GM18520 (cell line): ENCODE measurements around the gene GINM1.

ENCODE experiments used
- ATAC-seq: cut with Tn5 transposase; IDR thresholded peaks from one replicate; pipeline ENCODE4 v1.9.1; 2021; ENCODE audit not compliant: unreplicated experiment

GINM1 gene

DNA sequence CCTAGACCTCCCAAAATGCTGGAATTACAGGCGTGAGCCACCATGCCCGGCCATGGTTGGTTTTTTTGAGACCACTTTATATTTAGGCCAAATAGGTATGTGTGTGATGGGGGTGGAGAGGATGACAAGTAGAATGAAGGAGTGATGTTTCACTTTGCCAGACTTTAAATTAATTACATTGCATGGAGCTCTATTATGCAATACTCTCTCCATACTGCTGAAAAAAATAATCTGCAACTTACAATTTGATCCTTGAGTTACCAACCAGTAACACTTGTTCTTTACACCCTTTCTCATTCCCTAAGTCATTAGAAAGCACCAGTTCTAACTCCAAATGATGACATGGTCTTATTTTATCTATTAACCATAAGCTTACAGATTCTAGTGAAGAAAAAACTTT lies 26.8 kb downstream of the GINM1 start:
- no peak for ATAC-seq

DNA sequence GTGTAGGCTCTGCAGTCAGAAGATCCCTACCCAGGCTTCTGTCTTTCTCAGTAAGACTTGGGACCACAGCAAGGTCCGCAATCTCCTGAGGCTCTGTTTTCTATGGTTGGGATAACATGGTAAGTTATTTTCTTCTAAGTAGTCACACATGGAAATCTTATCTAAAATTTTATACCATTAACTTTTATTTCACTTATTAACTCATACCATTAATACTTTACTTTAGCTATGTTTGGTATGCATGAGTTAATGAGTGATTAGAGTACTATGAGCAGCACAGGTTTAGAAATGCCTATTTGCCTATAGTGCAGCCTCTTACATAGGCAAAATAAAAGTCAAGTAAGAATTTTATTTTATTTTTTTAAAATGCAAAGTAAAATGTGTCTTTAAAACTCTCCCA lies 27.2 kb downstream of the GINM1 start:
- ATAC-seq = no peak

DNA sequence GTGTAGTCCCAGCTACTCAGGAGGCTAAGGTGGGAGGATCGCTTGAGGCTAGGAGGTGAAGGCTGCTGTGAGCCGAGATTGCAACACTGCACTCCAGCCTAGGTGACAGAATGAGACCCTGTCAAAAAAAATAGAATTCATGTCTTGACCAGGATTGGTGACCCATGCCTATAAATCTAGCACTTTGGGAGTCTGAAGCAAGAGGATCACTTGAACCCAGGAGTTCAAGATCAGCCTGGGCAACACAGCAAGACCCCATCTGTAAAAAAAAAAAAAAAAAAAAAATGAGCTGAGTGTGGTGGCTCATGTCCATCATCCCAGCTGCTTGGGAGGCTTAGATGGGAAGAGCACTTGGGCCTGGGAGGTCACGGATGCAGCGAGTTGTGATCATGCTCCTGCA lies 34.3 kb downstream of the GINM1 start:
- no peak for ATAC-seq

DNA sequence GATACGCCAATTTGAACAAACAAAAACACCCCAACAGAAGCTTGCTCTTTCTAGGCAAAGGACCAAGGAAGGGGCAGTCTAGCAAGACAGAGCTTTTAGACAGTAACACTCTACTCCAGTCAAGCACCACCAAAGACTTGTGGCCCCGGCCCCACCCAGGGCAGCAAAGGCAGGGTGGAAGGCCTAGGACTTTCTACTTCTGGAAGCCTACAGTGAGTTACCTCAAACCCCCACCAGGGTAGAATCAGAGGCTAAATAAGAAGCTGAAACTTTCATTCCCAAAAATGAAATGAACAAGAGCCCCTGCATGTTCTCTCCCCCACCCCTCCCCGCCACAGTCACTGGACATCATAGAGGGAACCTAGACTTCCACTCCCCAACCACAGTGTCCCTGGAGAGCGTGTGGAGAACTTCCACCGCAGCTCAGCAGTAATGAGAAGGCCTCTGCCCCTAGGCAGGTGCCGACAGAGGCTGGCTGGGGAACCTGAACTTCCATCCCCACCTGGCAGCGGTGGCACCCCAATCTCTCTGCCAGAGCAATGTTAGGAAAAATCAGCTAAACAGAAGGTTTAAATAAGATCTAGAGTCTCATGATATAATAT lies 42.3 kb downstream of the GINM1 start:
- ATAC-seq = no peak

DNA sequence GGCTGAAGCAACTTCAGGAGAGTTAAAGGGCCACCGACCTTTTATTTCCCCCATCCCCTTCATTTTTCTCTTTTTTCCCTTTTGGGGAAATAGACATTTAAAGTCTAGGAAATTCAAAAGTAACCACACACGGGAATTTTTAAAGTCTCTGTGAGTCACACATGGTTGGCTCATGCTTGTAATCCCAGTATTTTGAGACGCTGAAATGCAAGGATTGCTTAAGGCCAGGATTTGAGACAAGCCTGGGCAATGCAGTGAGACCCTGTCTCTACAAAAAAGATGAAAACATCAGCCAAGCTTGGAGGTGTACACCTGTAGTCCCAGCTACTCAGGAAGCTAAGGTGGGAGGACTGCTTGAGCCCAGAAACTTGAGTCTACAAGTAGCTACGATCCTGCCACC lies 48.2 kb downstream of the GINM1 start:
- ATAC-seq = no peak

DNA sequence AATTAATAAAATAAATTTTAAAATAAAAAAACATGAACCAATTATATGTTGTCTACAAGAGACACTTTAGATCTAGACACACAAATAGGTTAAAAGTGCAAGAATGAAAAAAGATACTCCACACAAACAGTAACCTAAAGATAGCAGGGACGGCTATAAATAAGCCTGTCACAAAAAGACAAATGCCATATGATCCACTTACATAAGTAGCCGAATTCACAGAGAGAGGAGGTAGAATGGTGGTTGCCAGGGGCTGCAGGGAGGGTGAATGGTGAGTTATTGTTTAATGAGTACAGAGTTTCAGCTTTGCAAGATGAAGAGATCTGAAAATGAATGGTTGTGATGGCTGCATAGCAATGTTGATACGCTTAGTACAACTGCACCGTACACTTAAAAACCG lies 49.6 kb downstream of the GINM1 start:
- ATAC-seq = no peak

DNA sequence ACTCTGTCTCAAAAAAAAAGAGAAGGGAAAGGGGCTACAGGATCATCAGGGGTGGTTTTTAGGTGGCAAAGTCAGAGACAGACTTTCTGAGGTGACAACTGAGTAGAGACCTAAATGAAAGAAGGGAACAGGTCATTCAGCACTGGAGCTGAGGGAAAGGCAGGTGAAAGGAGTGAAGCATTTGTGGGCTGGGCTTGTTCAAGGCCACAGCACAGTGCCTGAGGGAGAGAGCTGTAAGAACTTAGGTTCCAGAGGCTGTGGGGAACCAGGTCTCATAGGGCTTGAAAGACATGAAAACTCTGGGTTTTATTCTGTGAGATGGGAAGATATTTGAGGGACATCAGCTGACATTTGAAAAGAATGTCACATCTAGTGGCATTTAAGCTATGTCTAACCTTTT lies 61.5 kb downstream of the GINM1 start:
- ATAC-seq = no peak

DNA sequence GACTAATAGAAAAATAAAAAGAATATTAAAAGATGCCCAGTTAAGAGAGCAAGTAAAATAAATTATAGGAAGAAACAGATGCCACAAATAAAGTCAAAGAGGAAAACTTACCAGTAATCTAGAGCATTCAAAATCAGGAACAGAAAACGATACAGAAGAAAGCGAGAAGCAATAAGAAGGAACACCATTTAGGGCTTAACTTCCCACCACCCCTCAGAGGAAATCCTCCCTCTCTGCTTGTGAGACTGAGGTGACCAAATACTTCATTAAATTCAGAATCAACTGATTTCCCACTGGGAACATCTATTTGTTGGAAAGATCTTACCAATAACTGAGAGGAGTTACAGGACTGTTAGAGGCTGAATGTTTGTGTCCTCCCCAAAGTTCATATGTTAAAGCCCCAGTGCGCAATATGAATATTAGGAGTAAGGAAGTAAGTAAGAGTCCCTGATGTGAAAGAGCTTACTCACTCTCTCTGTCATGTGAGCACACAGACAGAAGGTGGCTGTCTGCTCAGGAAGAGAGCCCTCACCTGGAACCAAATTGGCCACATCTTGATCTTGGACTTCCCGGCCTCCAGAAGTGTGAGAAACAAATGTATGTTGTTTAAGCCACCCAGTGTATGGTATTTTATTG lies 62.8 kb downstream of the GINM1 start:
- peak; percentile 80 for ATAC-seq

DNA sequence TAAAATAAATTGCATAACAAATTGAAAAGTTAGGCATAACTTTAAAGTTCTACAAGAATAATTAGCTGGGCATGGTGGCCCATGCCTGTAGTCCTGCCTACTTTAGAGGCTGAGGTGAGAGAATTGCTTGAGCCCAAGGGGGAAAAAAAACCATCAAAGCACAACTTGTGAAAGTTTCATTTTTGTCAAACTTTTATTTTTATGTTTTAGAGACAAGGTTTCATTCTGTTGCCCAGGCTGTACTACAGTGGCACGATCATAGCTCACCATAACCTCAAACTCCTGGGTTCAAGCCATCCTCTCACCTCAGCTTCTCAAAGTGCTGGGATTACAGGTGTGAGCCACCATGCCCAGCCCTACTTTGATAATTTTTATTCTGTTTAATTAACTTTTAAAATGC lies 68.1 kb downstream of the GINM1 start:
- ATAC-seq = no peak

DNA sequence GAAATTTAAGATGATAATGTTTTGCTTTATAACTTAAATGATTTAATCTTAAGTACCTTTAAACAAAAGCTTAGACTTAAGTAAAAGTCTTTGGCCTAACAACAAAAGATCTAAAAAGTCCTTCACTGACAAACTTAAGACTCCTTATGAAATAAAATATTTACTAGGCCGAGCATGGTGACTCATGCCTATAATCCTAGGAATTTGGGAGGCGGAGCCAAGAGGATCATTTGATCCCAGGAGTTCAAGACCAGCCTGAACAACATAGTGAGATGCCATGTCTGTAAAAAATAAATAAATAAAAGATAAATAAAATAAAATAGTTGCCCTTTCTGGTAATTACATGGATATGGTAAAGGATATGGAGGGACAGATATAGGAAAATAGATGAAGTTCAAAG lies 69.9 kb downstream of the GINM1 start:
- no peak for ATAC-seq
